ENCODE data around the gene SPAG5.

The SPAG5 gene

DNA sequence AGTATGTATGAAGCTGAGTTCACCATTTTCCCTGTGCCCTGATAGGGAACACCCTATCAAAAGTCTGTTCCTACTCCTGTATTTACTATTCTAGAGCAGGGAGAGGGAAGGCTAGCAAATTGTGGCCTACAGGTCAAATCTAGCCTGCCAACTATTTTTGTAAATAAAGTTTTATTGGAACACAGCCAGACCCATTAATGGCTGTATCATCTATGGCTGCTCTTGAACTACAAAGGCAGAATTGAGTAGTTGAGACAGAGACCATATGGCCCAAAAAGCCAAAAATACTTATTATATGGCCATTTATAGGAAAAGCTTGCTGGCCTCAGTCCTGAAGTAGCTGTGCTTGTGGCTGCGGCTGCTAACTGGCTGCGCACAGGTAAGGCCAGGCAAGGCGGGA is 17.9 kb downstream of the SPAG5 start:
- Histone ChIP-seq H3K79me2 (ENCODE audit: insufficient read depth, low read length) (no peaks in the 10 kb centered on the region), H3K27ac (ENCODE audit: low read depth, low read length) (no peak overlapping the region), H3K9ac (ENCODE audit: low read length) (no peak overlapping the region), H3K9me3 (ENCODE audit: insufficient read depth, low read length) (no peaks in the 10 kb centered on the region), H3K4me3 (ENCODE audit: insufficient read depth, low read length, poor library complexity, severe bottlenecking) (no peak overlapping the region), H2AFZ (ENCODE audit: low read depth, low read length, severe bottlenecking) (no peak overlapping the region), H3K9me2 (replicated peaks; ENCODE audit: insufficient read depth, low read length) (no peaks in the 10 kb centered on the region), H3K27me3 (ENCODE audit: low read length) (no peaks in the 10 kb centered on the region), H3K36me3 (ENCODE audit: low read length) (peaks cover 24% of the 10 kb centered on the region), H3F3A (ENCODE audit: insufficient read depth) (peaks cover 19% of the 10 kb centered on the region), H3K4me2 (ENCODE audit: low read depth, low read length, poor library complexity, severe bottlenecking) (no peak overlapping the region), H4K20me1 (ENCODE audit: low read depth, low read length) (no peaks in the 10 kb centered on the region)
- TF ChIP-seq EZH2phosphoT487 (conservative IDR thresholded peaks at IDR 0.05; ENCODE audit: low read length) = no peak
- TF ChIP-seq, protein P1, sequence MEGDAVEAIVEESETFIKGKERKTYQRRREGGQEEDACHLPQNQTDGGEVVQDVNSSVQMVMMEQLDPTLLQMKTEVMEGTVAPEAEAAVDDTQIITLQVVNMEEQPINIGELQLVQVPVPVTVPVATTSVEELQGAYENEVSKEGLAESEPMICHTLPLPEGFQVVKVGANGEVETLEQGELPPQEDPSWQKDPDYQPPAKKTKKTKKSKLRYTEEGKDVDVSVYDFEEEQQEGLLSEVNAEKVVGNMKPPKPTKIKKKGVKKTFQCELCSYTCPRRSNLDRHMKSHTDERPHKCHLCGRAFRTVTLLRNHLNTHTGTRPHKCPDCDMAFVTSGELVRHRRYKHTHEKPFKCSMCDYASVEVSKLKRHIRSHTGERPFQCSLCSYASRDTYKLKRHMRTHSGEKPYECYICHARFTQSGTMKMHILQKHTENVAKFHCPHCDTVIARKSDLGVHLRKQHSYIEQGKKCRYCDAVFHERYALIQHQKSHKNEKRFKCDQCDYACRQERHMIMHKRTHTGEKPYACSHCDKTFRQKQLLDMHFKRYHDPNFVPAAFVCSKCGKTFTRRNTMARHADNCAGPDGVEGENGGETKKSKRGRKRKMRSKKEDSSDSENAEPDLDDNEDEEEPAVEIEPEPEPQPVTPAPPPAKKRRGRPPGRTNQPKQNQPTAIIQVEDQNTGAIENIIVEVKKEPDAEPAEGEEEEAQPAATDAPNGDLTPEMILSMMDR (IDR thresholded peaks at IDR 0.05; ENCODE audit: insufficient read depth, low read length, poor library complexity, severe bottlenecking) = no peak

DNA sequence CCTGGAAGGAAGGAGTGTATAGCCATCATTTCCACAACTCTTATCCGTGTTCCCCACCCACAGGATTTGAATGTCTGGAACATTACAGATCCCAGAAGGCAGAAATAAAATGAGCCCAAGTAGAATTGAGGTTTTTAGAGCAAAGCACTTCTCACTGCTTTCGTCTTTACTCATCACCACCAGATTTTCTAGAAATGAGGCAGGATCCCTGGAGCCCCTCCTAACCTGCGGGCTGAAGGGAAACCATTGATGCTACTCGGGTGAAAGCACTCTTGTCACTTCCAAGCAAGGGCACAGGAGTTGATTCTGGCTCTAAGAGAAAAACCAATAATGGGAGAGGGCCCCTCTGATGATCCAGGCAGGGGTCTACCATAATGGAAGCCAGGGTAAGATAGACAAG is 19.3 kb downstream of the SPAG5 start:
- H3F3A ChIP-seq (ENCODE audit: insufficient read depth) = peaks cover 19% of the 10 kb centered on the region
- no peaks in the 10 kb centered on the region for H3K79me2 ChIP-seq (ENCODE audit: insufficient read depth, low read length)
- H3K9ac ChIP-seq (ENCODE audit: low read length) = no peak overlapping the region
- H3K9me2 ChIP-seq (replicated peaks; ENCODE audit: insufficient read depth, low read length) = no peaks in the 10 kb centered on the region
- H3K27ac ChIP-seq (ENCODE audit: low read depth, low read length) = no peak overlapping the region
- H2AFZ ChIP-seq (ENCODE audit: low read depth, low read length, severe bottlenecking) = no peak overlapping the region
- no peak overlapping the region for H3K4me2 ChIP-seq (ENCODE audit: low read depth, low read length, poor library complexity, severe bottlenecking)
- H3K9me3 ChIP-seq (ENCODE audit: insufficient read depth, low read length) = no peaks in the 10 kb centered on the region
- peaks cover 15% of the 10 kb centered on the region for H3K36me3 ChIP-seq (ENCODE audit: low read length)
- H3K4me3 ChIP-seq (ENCODE audit: insufficient read depth, low read length, poor library complexity, severe bottlenecking) = no peak overlapping the region
- no peaks in the 10 kb centered on the region for H3K27me3 ChIP-seq (ENCODE audit: low read length)
- TF ChIP-seq EZH2phosphoT487 (conservative IDR thresholded peaks at IDR 0.05; ENCODE audit: low read length) = no peak
- TF ChIP-seq, protein P1 (IDR thresholded peaks at IDR 0.05; ENCODE audit: insufficient read depth, low read length, poor library complexity, severe bottlenecking) = no peak
- H4K20me1 ChIP-seq (ENCODE audit: low read depth, low read length) = no peaks in the 10 kb centered on the region

DNA sequence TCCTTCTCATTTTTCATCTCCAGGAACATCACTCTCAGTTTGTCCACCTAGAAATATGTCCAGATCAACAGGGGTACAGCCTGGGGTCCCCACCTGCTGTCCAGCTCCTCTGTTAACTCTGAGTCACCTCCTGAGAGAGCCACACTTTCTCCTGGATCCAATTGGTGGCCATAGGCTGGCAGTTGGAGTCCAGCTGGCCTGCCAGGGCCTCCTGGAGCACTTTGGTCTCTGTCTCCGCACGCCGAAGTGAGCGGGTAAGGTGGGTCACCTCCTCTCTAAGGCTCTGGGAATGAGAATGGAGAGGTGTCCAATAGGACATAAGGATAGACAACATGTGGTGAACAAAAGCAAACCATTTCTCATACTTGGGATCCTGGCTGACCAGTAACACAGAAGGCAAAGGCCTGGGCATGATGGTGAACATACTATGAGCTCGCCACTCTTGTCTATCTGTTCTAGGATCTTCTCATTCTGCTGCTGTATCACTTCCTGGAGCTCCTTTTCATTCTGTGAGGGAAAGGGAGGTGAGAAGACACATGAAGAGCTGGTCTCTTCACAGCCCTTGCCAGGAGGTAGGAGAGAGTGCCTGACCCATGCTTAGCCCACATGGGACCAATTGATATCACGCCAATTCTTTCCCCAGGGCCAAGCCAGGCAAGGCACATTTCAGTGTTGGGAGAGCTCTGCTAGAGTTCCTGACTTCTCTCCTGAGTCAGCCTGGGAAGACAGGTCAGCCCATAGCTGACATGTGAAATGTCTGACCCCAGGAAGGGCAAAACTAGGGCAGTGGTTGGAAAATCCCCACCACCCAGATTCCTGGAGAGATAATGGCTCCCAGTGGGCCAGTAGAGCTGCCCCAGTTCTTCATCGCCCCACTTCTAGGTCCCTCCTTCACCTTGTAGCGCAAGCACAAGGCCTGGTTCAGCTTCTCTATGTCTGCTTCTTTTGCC is 20.3 kb downstream of the SPAG5 start:
- Histone ChIP-seq H3K4me2 (ENCODE audit: low read depth, low read length, poor library complexity, severe bottlenecking) (no peak overlapping the region), H2AFZ (ENCODE audit: low read depth, low read length, severe bottlenecking) (no peak overlapping the region), H3K9ac (ENCODE audit: low read length) (no peak overlapping the region), H4K20me1 (ENCODE audit: low read depth, low read length) (no peaks in the 10 kb centered on the region), H3K36me3 (ENCODE audit: low read length) (peaks cover 10% of the 10 kb centered on the region), H3K79me2 (ENCODE audit: insufficient read depth, low read length) (no peaks in the 10 kb centered on the region), H3K9me2 (replicated peaks; ENCODE audit: insufficient read depth, low read length) (no peaks in the 10 kb centered on the region), H3K9me3 (ENCODE audit: insufficient read depth, low read length) (no peaks in the 10 kb centered on the region), H3K27me3 (ENCODE audit: low read length) (no peaks in the 10 kb centered on the region), H3K27ac (ENCODE audit: low read depth, low read length) (no peak overlapping the region), H3F3A (ENCODE audit: insufficient read depth) (peaks cover 19% of the 10 kb centered on the region), H3K4me3 (ENCODE audit: insufficient read depth, low read length, poor library complexity, severe bottlenecking) (no peak overlapping the region)
- TF ChIP-seq, protein P1 (IDR thresholded peaks at IDR 0.05; ENCODE audit: insufficient read depth, low read length, poor library complexity, severe bottlenecking) = no peak
